SJSA1 (cell line): Measurements from ENCODE around the gene DPP7. TPM values are rescaled to one million over a fixed set of nuclear protein-coding genes. Genes with fewer than 3 reads are reported as not detected.
"Not testable (repeated sequence)": the region's sequence is repeated elsewhere in the genome, so short reads cannot be mapped to it uniquely, and the experiment has no call there.

Experiments used
- DNase-seq, 2 experiments: peaks; one replicate each; pipeline ENCODE4 v3.0.0-alpha.2; 2015 to 2020; ENCODE audit warnings: low spot score in 2 of 2, low read depth in 1 of 2
- H3K27ac ChIP-seq: fragments of 250-450 bp; sonication (Bioruptor Pico); 2 replicates; pipeline ENCODE4 v1.5.1; 2020; ENCODE audit warnings: mild to moderate bottlenecking, moderate library complexity
- H3K27me3 ChIP-seq: fragments of 250-450 bp; sonication (Bioruptor Pico); replicated peaks from 2 replicates; pipeline ENCODE4 v1.5.1; 2020; ENCODE audit warnings: mild to moderate bottlenecking, moderate library complexity
- H3K36me3 ChIP-seq: fragments of 250-450 bp; sonication (Bioruptor Pico); 2 replicates; pipeline ENCODE4 v1.5.1; 2020; ENCODE audit warnings: mild to moderate bottlenecking
- H3K4me1 ChIP-seq: fragments of 250-450 bp; sonication (Bioruptor Pico); replicated peaks from 2 replicates; pipeline ENCODE4 v1.6.1; 2021; ENCODE audit warnings: mild to moderate bottlenecking
- H3K4me3 ChIP-seq: fragments of 250-450 bp; sonication (Bioruptor Pico); 2 replicates; pipeline ENCODE4 v1.5.1; 2020; ENCODE audit warnings: mild to moderate bottlenecking
- H3K9me3 ChIP-seq: fragments of 250-450 bp; sonication (Bioruptor Pico); replicated peaks from 2 replicates; pipeline ENCODE4 v1.5.1; 2020; ENCODE audit warnings: mild to moderate bottlenecking
- total RNA-seq: library from RNA; depleted of rRNA; stranded (reverse); fragments of >200 nt; shearing (Covaris generic); gene quantifications from 2 replicates; pipeline ENCODE4 v1.2.3, GENCODE V29; 2014

Gene DPP7
- total RNA-seq, 1 experiment from 2014 or later = 5.1 TPM

GRCh38 chr9:137141050-137141810 lies 26.7 kb upstream of the DPP7 start:
- Histone ChIP-seq H3K4me3 (no peak overlapping the region), H3K9me3 (no peaks in the 10 kb centered on the region; the same call in 1 of the 2 replicates), H3K36me3 (no peaks in the 10 kb centered on the region), H3K27ac (no peak overlapping the region), H3K27me3 (peaks cover 42% of the 10 kb centered on the region), H3K4me1 (peaks cover 4% of the 10 kb centered on the region)
- DNase-seq = no peak

GRCh38 chr9:137140151-137141012 lies 25.8 kb upstream of the DPP7 start:
- Histone ChIP-seq H3K9me3 (no peaks in the 10 kb centered on the region; the same call in 1 of the 2 replicates), H3K36me3 (no peaks in the 10 kb centered on the region), H3K4me1 (peaks cover 4% of the 10 kb centered on the region), H3K27me3 (peaks cover 46% of the 10 kb centered on the region), H3K27ac (no peak overlapping the region), H3K4me3 (no peak overlapping the region)
- DNase-seq = peak in 1 of 2 experiments; percentile 38

GRCh38 chr9:137139468-137140150 lies 25.1 kb upstream of the DPP7 start:
- no peak for DNase-seq
- H3K27me3 ChIP-seq = peaks cover 50% of the 10 kb centered on the region
- H3K27ac ChIP-seq = no peak overlapping the region
- H3K36me3 ChIP-seq = no peaks in the 10 kb centered on the region
- H3K4me1 ChIP-seq = peaks cover 4% of the 10 kb centered on the region
- H3K4me3 ChIP-seq = no peak overlapping the region
- H3K9me3 ChIP-seq = no peaks in the 10 kb centered on the region; the same call in 1 of the 2 replicates

- Histone ChIP-seq H3K4me1 (peaks cover 4% of the 10 kb centered on the region), H3K36me3 (no peaks in the 10 kb centered on the region), H3K27me3 (peaks cover 51% of the 10 kb centered on the region), H3K4me3 (no peak within 1 kb of the TSS), H3K27ac (no peak within 1 kb of the TSS), H3K9me3 (no peaks in the 10 kb centered on the region; the same call in 1 of the 2 replicates)
- no peak for DNase-seq
These were observed 24.4 kb upstream of the DPP7 start, which contains the start of gene GRIN1 for GRCh38 chr9:137138722-137139467. Gene GRIN1, plus strand, starts transcription at chr9:137139154. Its CDS starts 333 bp downstream, at chr9:137139487.

GRCh38 chr9:137138058-137138721 lies 23.7 kb upstream of the DPP7 start:
- H3K36me3 ChIP-seq = no peaks in the 10 kb centered on the region
- no peaks in the 10 kb centered on the region; the same call in 1 of the 2 replicates for H3K9me3 ChIP-seq
- DNase-seq = peak in 1 of 2 experiments; percentile 46
- H3K27ac ChIP-seq = no peak overlapping the region
- H3K4me1 ChIP-seq = peaks cover 4% of the 10 kb centered on the region
- H3K4me3 ChIP-seq = no peak overlapping the region
- peaks cover 51% of the 10 kb centered on the region for H3K27me3 ChIP-seq

- Histone ChIP-seq H3K36me3 (no peaks in the 10 kb centered on the region), H3K9me3 (no peaks in the 10 kb centered on the region; the same call in 1 of the 2 replicates), H3K4me3 (no peak overlapping the region), H3K4me1 (peaks cover 4% of the 10 kb centered on the region), H3K27ac (no peak overlapping the region), H3K27me3 (peaks cover 54% of the 10 kb centered on the region)
- DNase-seq = no peak
These were observed 22.5 kb upstream of the DPP7 start for GRCh38 chr9:137136881-137137607.

- no peak for DNase-seq
- Histone ChIP-seq H3K4me3 (no peak overlapping the region), H3K36me3 (no peaks in the 10 kb centered on the region), H3K27me3 (peaks cover 54% of the 10 kb centered on the region), H3K4me1 (peaks cover 4% of the 10 kb centered on the region), H3K27ac (no peak overlapping the region), H3K9me3 (no peaks in the 10 kb centered on the region; the same call in 1 of the 2 replicates)
These were observed 21.8 kb upstream of the DPP7 start for GRCh38 chr9:137136261-137136880.

DNA sequence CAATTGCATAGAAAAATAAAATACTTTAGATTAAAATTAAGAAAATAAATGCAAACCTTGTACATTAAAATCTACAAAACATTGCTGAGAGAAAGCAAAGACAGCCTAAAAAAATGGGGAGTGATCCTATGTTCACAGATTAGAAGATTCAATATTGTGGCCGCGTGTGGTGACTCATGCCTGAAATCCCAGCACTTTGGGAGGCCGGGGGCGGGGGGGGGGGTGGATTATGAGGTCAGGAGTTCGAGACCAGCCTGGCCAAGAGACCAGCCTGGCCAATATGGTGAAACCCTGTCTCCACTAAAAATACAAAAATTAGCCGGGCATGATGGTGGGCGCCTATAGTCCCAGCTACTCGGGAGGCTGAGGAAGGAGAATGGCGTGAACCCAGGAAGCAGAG lies 20.6 kb upstream of the DPP7 start:
- not testable (repeated sequence) for H3K9me3 ChIP-seq, H3K4me1 ChIP-seq, H3K27ac ChIP-seq, DNase-seq, H3K4me3 ChIP-seq, H3K36me3 ChIP-seq
- peaks cover 48% of the 10 kb centered on the region for H3K27me3 ChIP-seq

DNA sequence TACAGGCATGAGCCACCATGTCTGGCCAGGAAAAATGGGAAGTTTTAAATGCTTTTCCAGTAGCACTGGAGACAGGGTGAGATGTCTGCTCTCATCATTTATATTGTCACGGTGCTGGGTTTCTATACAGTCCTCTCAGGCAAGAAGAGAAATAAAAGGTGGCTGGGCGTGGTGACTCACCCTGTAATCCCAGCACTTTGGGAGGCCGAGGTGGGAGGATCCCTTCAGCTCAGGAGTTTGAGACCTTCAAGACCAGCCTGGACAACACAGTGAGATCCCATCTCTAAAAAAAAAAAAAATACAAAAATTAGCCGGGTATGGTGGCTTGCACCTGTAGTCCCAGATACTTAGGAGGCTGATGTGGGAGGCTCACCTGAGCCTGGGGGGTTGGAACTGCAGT lies 19.7 kb upstream of the DPP7 start:
- no peaks in the 10 kb centered on the region for H3K36me3 ChIP-seq
- DNase-seq = no peak
- H3K4me3 ChIP-seq = no peak overlapping the region
- H3K9me3 ChIP-seq = peaks cover 5% of the 10 kb centered on the region; the same call in 1 of the 2 replicates
- peaks cover 40% of the 10 kb centered on the region for H3K27me3 ChIP-seq
- H3K4me1 ChIP-seq = peaks cover 13% of the 10 kb centered on the region
- H3K27ac ChIP-seq = no peak overlapping the region

DNA sequence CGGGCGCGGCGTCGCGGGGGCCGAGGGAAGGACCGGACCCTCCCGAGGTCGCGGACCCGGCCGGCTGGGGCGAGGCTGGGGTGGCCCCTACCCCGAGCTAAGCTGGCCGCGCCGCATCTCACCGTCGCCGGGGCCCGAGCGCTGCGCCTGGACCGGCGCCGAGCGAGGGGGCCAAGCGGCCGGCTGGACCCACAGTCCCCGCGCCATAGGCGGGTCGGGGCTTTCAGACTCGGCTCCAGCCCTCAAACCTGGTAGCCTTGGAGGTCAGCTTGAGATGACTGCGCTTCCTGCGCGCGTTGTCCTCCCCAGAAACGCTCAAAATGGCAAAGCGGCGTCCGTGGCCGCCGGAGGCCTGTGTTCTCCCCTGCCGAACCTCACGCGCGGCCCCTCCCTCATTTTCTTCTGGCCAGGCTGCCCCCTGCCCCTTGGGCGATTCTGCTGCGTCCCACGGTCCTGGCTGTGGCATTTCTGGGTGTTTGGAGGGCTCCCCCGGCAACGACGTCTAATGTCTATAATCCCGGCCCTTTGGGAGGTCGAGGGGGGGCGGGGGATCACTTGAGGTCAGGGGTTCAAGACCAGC lies 15.7 kb upstream of the DPP7 start:
- 0 out of 2 replicates have a peak, but pooled peaks cover 7% of the 10 kb centered on the region for H3K27me3 ChIP-seq
- H3K36me3 ChIP-seq = no peaks in the 10 kb centered on the region
- H3K27ac ChIP-seq = no peak overlapping the region
- peak in 1 of 2 experiments; percentile 38 for DNase-seq
- peak overlapping the region; percentile 58 for H3K4me3 ChIP-seq
- H3K4me1 ChIP-seq = peaks cover 14% of the 10 kb centered on the region
- 0 out of 2 replicates have a peak, but pooled peaks cover 5% of the 10 kb centered on the region for H3K9me3 ChIP-seq

GRCh38 chr9:137129456-137130175 lies 15.1 kb upstream of the DPP7 start:
- peak; percentile 74 to 80 for DNase-seq
- Histone ChIP-seq H3K4me1 (peaks cover 14% of the 10 kb centered on the region), H3K4me3 (peak overlapping the region; percentile 58), H3K36me3 (no peaks in the 10 kb centered on the region), H3K27ac (no peak overlapping the region), H3K9me3 (0 out of 2 replicates have a peak, but pooled peaks cover 5% of the 10 kb centered on the region), H3K27me3 (0 out of 2 replicates have a peak, but pooled peaks cover 3% of the 10 kb centered on the region)
